ENCODE results near the gene ZNF544.
"Not testable (repeated sequence)": the region's sequence is repeated elsewhere in the genome, so short reads cannot be mapped to it uniquely, and the experiment has no call there.

ZNF544 gene

GRCh38 chr19:58305932-58306323 is 77.2 kb downstream of the ZNF544 start:
- DNase-seq: no peak

- DNase-seq: no peak
These were observed 79.0 kb downstream of the ZNF544 start for GRCh38 chr19:58307736-58308135.

GRCh38 chr19:58310685-58311084 is 82.0 kb downstream of the ZNF544 start:
- DNase-seq: not testable (repeated sequence)

- DNase-seq: no peak
These were observed 82.7 kb downstream of the ZNF544 start for GRCh38 chr19:58311345-58311865.
